ENCODE results near the gene DNAH11.
"Not testable (repeated sequence)": the region's sequence is repeated elsewhere in the genome, so short reads cannot be mapped to it uniquely, and the experiment has no call there.

The DNAH11 gene

GRCh38 chr7:21887779-21888178 lies 344.9 kb downstream of the DNAH11 start:
- no peak for DNase-seq (ENCODE audit: low read depth in 2 of 2)

DNA sequence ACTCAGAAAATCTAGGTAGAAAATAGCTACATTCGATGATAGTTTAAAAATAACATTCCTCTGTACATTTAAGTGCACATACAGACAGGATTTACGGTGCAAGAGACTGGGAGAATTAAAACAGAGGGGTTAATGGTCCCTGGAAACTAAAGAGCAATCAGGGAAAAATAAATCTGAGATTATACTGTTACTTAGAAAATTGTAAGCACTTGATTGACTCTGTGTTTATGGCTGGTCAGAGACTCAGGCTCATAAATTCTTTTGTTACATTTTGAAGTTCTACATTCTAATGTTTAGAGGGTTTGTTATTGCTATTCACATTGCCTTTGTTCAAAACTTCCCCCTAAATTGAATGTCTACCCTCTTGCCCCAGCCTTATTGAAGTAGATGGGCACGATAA lies 348.5 kb downstream of the DNAH11 start:
- no peak for DNase-seq (ENCODE audit: low read depth in 2 of 2)

- DNase-seq (ENCODE audit: low read depth in 2 of 2): no peak
Observed at GRCh38 chr7:21893401-21893800, 350.6 kb downstream of the DNAH11 start.

DNA sequence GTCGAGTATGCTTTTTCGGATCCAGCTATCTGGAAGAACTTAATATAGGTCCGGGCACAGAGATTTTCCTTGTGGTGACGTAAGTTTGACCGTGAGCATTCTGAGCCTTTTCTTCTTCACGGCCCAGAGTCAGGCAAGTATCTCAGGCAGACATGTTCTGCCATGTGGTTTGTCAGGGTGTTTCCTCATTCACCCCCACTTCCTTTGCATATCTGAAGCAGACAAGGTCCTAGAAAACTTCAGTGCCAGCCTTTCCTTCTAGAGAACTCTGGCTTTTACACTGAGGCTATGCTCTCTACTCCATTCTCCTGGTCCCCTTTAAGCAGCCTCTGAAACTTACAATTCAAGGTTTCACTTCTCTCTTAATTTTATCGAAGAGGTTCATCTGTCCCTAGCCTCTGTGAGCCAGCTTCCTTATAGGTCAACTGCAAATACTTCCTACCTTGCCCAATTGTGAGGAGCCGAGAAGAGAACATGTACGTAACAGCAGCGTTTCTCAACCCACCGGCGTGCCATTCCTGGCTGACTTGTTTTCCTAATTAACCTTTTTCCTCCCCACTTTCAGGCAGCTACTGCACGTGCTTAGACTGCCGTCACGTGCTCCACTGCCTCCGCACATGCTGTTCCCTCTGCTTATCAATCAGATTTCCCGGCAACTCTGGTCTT lies 355.6 kb downstream of the DNAH11 start:
- DNase-seq (ENCODE audit: low read depth in 2 of 2): no peak

DNA sequence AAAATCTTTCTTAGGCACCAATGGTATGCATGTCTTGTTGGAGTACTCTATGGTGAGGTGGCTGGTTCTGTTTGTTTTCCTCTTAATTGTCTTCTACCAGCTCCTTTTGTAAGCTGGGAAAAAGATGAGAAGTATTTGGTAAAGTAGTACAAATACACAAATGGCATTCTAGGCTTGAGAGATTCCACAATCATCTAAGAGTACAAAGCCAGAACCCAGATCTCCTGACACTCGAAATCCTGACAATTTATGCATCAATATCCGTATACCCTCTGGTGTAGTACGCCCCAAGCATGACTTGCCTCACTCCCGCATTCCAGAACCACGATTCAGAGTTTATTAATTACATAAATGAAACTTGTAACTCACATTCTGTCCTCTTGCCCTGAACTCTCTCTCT lies 359.4 kb downstream of the DNAH11 start:
- DNase-seq (ENCODE audit: low read depth in 2 of 2): no peak

DNA sequence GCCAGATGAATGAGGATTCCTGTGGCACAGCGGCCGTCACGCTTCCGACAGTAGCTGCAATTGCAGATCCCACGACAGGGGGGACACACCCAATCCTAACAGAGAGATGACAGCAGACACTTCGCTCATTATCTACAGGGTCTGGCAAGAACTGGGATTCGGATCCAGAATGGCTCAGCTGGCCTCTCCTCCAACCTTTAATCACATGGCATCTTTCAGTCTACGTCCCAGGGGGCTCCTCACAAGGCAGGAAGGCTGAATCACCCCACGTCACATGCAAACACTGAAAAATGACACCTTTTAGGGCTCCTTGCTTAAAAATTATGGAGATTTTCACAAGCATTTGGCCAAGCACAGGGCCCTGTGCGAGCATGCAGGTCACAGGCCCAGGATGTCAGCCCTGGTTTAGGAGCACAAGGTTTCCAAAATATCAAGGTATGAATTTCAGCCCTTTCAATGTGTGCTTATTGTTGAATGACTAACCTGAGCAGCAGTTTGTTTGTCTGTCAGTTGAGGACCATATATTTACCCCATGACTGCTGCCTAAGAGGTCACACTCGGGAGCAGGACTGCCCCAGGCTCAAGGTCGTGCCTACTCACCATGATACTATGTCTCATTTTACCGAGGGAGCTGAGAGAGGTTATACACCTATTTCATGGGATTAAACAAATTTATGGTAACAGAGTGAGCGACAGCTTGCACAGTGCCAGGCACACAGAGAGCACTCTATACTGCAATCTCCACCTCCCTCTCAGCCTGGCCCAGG lies 360.4 kb downstream of the DNAH11 start:
- no peak for DNase-seq (ENCODE audit: low read depth in 2 of 2)

GRCh38 chr7:21908746-21909145 lies 365.9 kb downstream of the DNAH11 start:
- DNase-seq (ENCODE audit: low read depth in 2 of 2): no peak

DNA sequence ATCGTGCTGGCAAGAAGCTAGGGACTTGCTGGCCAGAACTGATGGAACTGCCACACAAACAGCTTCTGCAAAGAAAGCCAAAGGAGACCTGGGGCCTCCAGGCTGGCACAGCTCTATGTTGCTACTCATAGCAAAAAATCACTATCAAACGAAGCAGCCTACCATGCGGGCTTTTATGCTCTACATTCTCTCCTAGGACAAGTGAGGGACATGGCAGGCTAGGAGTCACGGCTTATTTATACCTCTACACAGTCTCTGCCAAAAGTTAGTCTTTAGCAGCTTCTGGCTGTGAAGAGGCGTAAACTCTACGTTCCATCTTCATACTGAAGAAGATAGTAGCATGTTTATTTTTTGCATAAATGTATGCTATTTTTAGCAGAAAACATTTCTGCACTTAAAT lies 367.4 kb downstream of the DNAH11 start:
- no peak for DNase-seq (ENCODE audit: low read depth in 2 of 2)

DNA sequence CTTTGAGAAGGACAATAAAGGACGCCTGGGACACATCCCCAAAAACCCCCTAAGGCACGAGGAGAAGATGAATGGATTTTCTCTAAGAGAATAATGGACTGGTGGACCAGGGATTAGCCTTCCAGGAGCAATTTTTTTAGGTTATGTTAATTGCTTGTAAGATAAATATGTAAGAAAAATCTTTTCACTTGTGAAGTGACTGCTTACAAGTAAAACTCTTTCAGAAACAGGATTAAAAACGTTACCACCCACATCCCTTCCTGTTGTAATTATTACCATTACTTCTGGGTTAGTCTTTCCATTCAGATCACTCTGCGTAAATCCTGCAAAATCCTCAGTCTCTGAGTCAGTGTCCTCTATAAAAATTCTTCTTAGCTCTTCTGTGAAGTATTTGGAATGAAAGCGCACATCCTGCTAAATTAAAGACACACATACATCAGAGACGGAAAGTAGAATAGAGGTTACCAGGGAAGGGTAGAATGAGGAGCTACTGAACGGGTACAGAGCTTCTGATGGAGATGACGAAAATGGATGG lies 368.6 kb downstream of the DNAH11 start:
- DNase-seq (ENCODE audit: low read depth in 2 of 2): no peak

- DNase-seq (ENCODE audit: low read depth in 2 of 2): no peak
Observed at GRCh38 chr7:21912305-21912704, 369.5 kb downstream of the DNAH11 start.

DNA sequence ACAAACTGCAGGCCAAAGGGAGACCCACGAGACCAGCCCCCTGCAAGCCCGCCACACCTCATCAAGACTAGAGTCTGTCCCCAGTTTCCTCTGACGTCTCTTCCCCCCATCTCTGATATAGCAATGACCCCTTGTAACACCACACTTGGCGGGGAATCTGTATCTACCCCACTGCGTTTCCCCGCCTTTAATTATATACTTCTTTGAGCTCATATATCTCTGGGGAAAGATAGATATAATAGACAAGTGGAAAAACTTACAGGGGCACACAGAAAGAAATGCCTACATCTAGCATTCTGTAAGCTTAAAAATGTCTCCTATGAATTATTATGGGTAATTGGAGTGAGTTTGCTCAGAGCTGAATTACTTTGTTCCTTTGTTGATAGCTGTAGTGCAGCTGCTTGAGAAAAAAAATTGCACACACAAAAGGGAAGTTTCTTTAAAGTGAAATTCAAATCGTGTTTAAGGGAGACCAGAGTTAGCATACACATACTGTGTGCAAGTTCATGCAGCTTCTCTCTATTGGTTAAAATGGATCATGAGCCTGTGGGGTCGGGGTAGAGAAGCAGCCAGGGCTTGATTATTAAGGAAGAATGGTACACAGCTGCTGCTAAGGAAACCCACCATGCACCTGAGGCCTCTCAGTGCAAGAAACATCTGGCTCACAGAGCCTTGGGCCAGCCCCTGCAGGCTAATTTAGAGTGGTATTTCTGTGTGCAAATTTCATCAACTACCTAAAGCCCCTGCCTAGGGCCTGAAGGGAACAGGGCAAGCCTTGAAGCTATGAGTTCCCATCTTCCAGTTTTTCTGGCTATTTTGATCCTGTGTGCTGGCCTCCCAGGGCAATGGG lies 370.3 kb downstream of the DNAH11 start:
- DNase-seq (ENCODE audit: low read depth in 2 of 2): no peak

- DNase-seq (ENCODE audit: low read depth in 2 of 2): no peak
Observed at GRCh38 chr7:21914671-21915070, 371.8 kb downstream of the DNAH11 start.

DNA sequence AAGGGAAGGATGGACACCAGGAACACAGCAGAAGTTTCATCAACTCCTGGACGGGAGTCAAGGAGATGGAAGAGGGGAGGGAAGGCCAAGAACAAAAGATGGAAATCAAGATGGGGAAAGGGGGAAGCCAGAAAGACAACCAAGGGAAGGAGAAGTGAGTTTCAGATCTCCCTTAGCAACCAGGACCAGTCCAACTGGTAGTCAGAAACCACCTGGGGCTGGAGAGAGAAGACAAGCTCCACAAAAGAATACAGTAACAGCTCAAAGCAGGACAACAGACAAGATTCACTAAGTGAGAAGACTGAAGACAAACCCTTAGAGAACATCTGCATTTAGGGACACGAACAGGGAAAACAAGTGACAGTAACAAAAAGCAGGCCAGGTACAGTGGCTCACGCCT lies 372.3 kb downstream of the DNAH11 start:
- DNase-seq (ENCODE audit: low read depth in 2 of 2): no peak

- DNase-seq (ENCODE audit: low read depth in 2 of 2): no peak
Observed at GRCh38 chr7:21916176-21916575, 373.3 kb downstream of the DNAH11 start.

DNA sequence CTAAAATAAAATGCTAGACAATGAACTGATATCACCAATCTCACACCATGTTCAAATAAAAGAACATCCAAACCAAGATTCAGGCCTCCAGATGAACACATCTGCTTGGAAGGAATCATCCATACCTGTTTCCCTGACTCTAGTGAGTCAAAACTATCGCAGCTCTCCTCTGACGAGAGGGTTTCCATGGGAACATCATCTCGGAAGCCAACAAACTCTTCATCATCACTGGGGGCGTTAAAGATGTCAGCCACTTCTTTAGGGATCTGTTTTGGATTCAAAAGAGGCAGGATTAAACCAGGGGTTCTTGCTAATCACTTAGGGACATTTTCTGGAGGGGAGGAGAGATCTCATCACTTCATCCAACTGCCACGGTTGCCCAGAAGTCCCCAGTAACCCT lies 373.8 kb downstream of the DNAH11 start:
- DNase-seq (ENCODE audit: low read depth in 2 of 2): no peak

GRCh38 chr7:21918216-21918615 lies 375.4 kb downstream of the DNAH11 start:
- DNase-seq (ENCODE audit: low read depth in 2 of 2): no peak

DNA sequence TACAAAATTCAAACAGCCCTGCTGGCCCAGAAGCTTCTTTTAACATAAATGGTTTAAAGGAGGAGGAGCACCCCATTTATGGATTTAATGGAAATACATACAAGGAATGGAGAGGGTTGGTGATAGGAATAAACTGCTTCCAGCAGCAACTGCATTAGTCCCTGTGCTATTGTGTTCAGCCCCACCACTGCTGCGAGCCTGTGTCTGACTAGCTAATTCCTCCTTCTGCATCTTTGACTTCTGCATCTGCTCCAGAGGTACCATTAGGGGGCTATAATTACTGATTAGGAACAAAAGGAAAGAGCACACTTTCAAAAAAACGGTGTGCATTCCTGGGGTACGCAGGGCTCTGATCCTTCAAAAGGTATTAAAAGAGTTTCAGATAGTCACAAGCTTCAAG lies 378.1 kb downstream of the DNAH11 start:
- DNase-seq (ENCODE audit: low read depth in 2 of 2): no peak

DNA sequence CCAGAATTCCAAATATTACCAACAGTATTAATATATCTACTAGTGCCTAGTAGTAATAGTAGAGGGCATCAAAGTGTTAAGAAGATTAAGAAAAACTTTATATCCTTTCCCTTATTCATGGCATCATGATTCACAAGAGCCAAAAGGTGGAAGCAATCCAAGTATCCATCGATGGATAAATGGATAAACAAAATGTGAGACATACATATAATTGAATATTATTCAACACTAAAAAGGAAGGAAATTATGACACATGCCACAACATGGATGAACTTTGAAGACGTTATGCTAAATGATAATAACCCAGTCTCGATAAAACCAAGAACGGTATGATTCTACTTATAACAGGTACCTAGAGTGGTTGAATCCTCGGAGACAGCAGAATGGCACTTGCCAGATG lies 379.8 kb downstream of the DNAH11 start:
- no peak for DNase-seq (ENCODE audit: low read depth in 2 of 2)

- no peak for DNase-seq (ENCODE audit: low read depth in 2 of 2)
Observed at GRCh38 chr7:21923658-21924057, 380.8 kb downstream of the DNAH11 start.

DNA sequence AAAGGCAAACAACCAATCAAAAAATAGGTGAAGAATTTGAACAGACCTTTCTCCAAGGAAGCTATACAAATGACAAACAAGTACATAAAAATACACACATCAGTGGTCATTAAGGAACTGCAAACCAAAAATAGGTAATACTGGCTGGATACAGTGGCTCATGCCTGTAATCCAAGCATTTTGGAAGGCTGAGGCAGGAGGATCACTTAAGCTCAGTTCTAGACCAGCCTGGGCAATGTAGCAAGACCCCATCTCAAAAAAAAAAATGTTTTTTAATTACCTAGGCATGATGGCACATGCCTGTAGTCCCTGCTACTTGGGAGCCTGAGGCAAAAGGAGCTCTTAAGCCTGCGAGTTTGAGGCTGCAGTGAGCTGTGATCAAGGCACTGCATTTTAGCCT lies 383.6 kb downstream of the DNAH11 start:
- DNase-seq (ENCODE audit: low read depth in 2 of 2): no peak

- no peak for DNase-seq (ENCODE audit: low read depth in 2 of 2)
Observed at GRCh38 chr7:21927693-21928092, 384.9 kb downstream of the DNAH11 start.

DNA sequence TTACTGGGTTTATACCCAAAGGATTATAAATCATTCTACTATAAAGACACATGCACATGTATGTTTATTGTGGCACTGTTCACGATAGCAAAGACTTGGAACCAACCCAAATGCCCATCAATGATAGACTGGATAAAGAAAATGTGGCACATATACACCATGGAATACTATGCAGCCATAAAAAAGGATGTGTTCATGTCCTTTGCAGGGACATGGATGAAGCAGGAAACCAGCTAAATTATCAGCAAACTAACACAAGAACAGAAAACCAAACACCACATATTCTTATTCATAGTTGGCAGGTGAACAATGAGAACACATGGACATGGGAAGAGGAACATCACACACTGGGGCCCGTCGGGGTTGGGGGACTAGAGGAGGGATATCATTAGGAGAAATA lies 390.5 kb downstream of the DNAH11 start:
- not testable (repeated sequence) for DNase-seq (ENCODE audit: low read depth in 2 of 2)
